Nephron progenitor cell (in vitro differentiated cells): Measurements from ENCODE around the gene RERE.

Source experiments
- DNase-seq: peaks from one replicate; pipeline ENCODE4 v3.0.0; 2021
- H3K27ac Mint-ChIP-seq: 2 replicates; pipeline ENCODE4 v1.8.0; 2021; ENCODE audit warnings: mild to moderate bottlenecking, moderate library complexity, mixed read lengths
- H3K27me3 Mint-ChIP-seq: 2 replicates; pipeline ENCODE4 v1.8.0; 2021; ENCODE audit warnings: mild to moderate bottlenecking, low read depth, mixed read lengths; ENCODE audit not compliant: poor library complexity
- H3K36me3 Mint-ChIP-seq: 2 replicates; pipeline ENCODE4 v1.8.0; 2021; ENCODE audit warnings: low read depth, mixed read lengths
- H3K4me1 Mint-ChIP-seq: 2 replicates; pipeline ENCODE4 v1.8.0; 2021; ENCODE audit warnings: mixed read lengths
- H3K4me3 Mint-ChIP-seq: 2 replicates; pipeline ENCODE4 v1.8.0; 2021; ENCODE audit warnings: mild to moderate bottlenecking, moderate library complexity, mixed read lengths
- H3K9me3 Mint-ChIP-seq: 2 replicates; pipeline ENCODE4 v1.8.0; 2021; ENCODE audit warnings: mild to moderate bottlenecking, moderate library complexity, mixed read lengths
- CTCF ChIP-seq: fragments of 200-600 bp; sonication (generic); IDR thresholded peaks from 2 replicates; pipeline ENCODE4 v1.5.0; 2021; ENCODE audit warnings: antibody characterized with exemption

The RERE gene

DNA sequence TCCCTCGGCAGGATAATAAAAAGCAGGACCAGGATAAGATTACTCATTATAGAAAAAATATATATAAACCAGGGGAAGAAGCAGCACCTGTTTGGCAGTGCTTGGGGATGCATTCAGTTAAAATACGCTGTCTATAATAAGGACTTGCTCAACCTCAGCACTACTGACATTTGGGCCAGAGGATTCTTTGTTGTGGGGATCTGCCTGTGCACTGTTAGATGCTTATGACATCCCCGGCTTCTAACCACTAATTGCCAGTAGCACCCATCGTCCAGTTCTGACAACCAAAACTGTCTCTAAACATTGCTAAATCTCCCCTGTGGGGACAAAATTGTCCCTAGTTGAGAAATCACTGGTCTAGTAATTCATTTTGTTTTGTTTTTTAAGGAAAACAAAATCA lies 257.4 kb downstream of the RERE start:
- no peak overlapping the region for H3K27ac Mint-ChIP-seq
- TF ChIP-seq CTCF = no peak
- H3K36me3 Mint-ChIP-seq = peaks cover 32% of the 10 kb centered on the region
- H3K9me3 Mint-ChIP-seq = no peaks in the 10 kb centered on the region
- H3K27me3 Mint-ChIP-seq = no peaks in the 10 kb centered on the region
- peaks cover 51% of the 10 kb centered on the region for H3K4me1 Mint-ChIP-seq
- H3K4me3 Mint-ChIP-seq = no peak overlapping the region
- DNase-seq = no peak

DNA sequence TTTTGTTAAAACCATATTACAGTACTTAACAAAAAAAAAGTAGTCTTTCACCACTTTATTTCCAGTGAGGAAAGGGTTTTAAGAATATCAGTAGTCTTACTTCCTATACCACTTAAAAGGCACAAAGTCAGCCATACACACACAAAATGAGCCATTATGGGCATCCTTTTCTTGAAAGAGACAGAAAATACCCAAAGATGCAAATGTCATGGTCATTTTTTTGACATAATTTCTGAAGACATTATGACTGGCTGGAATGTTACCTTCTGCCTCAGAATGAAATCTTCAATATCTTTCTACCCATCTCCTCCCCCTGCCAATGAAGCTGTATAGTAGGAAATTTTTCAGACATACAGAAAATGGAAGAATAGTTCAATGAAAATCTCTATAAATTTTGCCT lies 261.9 kb downstream of the RERE start:
- Mint-ChIP-seq H3K9me3 (no peaks in the 10 kb centered on the region), H3K27ac (peak overlapping the region; percentile 88), H3K36me3 (peaks cover 49% of the 10 kb centered on the region), H3K4me1 (peaks cover 43% of the 10 kb centered on the region), H3K27me3 (no peaks in the 10 kb centered on the region), H3K4me3 (no peak overlapping the region)
- DNase-seq = no peak
- no peak for TF ChIP-seq CTCF

DNA sequence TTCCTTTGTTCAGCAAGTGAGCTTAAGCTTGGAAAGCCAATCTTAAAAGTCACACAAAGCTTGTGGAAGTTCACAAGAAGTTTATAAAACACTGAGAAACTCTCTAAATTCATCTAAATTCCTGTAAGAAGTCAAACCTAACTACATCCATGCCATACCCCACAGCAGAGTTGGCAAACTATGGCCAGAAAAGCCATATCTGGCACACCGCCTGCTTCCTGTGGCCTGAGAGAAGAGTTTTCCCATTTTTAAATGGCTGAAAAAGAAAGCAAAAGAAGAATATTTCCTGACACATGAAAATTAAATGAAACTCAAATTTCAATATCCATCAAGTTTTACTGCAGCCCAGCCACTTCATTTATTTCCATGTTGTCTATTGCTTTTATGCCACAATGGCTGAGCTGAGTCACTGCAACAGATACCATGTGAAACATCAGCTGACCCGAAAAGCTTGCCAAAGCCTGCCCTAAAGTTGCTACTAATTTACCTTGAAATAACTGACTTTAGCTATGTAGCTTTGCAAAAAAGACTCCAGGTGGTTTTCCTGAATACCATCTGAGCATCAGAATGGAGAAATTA lies 262.4 kb downstream of the RERE start:
- Mint-ChIP-seq H3K36me3 (peaks cover 53% of the 10 kb centered on the region), H3K4me1 (peaks cover 41% of the 10 kb centered on the region), H3K27me3 (no peaks in the 10 kb centered on the region), H3K27ac (no peak overlapping the region), H3K4me3 (no peak overlapping the region), H3K9me3 (no peaks in the 10 kb centered on the region)
- DNase-seq = no peak
- TF ChIP-seq CTCF = no peak

GRCh38 chr1:8552820-8553397 lies 264.5 kb downstream of the RERE start:
- peak overlapping the region; percentile 46 for H3K4me3 Mint-ChIP-seq
- peaks cover 50% of the 10 kb centered on the region for H3K4me1 Mint-ChIP-seq
- DNase-seq = no peak
- H3K36me3 Mint-ChIP-seq = peaks cover 65% of the 10 kb centered on the region
- no peak for TF ChIP-seq CTCF
- H3K27me3 Mint-ChIP-seq = no peaks in the 10 kb centered on the region
- no peaks in the 10 kb centered on the region for H3K9me3 Mint-ChIP-seq
- H3K27ac Mint-ChIP-seq = peak overlapping the region; percentile 99

DNA sequence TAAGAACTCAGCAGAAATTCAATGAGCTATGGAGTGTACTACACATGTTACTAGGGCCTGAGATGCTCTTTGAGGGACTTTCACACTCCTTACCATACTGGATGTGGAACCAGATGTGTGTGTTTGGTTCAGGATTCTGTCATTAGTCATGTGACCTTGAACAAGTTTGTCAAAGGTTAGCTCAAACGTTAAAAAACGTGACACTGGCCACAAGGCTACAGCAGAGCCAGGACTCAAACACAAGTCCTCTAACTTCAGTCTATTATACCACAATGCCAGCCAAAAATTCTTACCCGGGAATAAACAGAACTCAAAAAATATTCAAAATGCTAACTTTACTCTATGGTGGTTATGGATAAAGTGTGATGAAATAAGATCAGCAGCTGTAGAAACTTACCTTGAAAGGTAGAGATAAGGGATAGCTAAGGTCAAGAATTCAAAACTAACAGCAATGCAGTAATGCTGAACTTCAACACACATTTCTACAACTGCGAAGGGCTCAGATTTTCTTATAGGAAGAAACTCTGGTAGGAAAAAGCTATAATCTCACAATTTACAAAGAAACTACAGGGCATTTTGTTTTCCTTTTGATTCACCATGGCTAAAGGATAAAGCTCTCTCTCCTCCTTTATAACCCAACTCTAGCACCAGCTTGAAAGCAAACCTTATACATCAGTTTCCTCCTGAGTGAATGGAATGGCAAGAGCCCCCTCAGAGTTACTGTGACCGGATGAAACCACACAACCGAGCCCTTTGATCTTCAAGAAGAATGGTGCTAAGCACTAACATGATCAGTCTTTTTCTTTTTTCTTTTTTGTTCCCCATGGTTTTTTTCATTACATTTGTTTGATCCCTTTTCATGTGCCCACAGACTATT lies 265.6 kb downstream of the RERE start:
- Mint-ChIP-seq H3K4me1 (peaks cover 51% of the 10 kb centered on the region), H3K36me3 (peaks cover 65% of the 10 kb centered on the region), H3K4me3 (peak overlapping the region; percentile 3), H3K27me3 (no peaks in the 10 kb centered on the region), H3K27ac (peak overlapping the region; percentile 99), H3K9me3 (no peaks in the 10 kb centered on the region)
- TF ChIP-seq CTCF = no peak
- no peak for DNase-seq
